Measurements from ENCODE around the gene SGK1. TPM values are rescaled to one million over a fixed set of nuclear protein-coding genes. Genes with fewer than 3 reads are reported as not detected.

Gene SGK1
- total RNA-seq, 4 donors from 2014 or later = 46.2 to 1,239 (median 876) TPM

DNA sequence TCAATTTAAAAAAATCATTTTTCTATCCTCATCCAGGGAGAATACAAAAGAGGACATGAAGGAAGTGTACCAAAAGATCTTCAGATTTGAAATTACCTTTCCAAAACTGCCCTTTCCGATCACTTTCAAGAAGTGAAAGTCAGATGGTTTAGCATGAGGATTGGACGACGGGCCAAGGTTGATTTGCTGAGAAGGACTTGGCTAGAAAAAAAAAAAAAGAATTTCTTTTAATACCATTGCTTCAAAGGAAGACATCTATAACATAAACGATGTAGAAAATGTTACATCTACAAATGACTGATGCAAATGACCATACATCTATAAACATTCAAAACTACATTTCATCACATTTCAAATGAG is 144.6 kb downstream of the SGK1 start:
- no peak for DNase-seq
- intact Hi-C loops (cut with DNase I; ENCODE audit: low total_unique reads) = loop anchor here (5.0 to 10.0 kb wide), 2 partner anchors 461 to 709 kb away; no protein-coding TSS in a partner anchor
- TF ChIP-seq POLR2A (IDR thresholded peaks at IDR 0.05) = no peak
- no peak for TF ChIP-seq EP300 (IDR thresholded peaks at IDR 0.05; ENCODE audit: low read depth)
- TF ChIP-seq, protein P1, sequence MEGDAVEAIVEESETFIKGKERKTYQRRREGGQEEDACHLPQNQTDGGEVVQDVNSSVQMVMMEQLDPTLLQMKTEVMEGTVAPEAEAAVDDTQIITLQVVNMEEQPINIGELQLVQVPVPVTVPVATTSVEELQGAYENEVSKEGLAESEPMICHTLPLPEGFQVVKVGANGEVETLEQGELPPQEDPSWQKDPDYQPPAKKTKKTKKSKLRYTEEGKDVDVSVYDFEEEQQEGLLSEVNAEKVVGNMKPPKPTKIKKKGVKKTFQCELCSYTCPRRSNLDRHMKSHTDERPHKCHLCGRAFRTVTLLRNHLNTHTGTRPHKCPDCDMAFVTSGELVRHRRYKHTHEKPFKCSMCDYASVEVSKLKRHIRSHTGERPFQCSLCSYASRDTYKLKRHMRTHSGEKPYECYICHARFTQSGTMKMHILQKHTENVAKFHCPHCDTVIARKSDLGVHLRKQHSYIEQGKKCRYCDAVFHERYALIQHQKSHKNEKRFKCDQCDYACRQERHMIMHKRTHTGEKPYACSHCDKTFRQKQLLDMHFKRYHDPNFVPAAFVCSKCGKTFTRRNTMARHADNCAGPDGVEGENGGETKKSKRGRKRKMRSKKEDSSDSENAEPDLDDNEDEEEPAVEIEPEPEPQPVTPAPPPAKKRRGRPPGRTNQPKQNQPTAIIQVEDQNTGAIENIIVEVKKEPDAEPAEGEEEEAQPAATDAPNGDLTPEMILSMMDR (IDR thresholded peaks at IDR 0.05) = no peak
- TF ChIP-seq POLR2AphosphoS5 (IDR thresholded peaks at IDR 0.05) = no peak
- H3K4me1 ChIP-seq = peaks cover 0 to 31% (median 12%) of the 10 kb centered on the region in 4 donors
- peak overlapping the region in 3 of 4 donors; percentile 72 to 90 (median 78) for H3K4me3 ChIP-seq
- WGBS, 2 donors (ENCODE audit: low coverage in 1 of 2) = 58 to 70% methylated on average over 4 of the region's 4 CpGs
- in situ Hi-C loops (cut with MboI; ENCODE audit: low pct_ligation_motif_present in 1 of 4, low pct_unique_long_range_greater_than_20kb in 1 of 4, low sequenced_read_pairs in 3 of 4) = loop anchor here (5.0 to 25.0 kb wide), 8 partner anchors 464 to 764 kb away; no protein-coding TSS in a partner anchor
- H3K9me3 ChIP-seq = no peaks in the 10 kb centered on the region
- peak overlapping the region; percentile 42 to 95 (median 94) for H3K27ac ChIP-seq
- peaks cover 0 to 39% (median 13%) of the 10 kb centered on the region in 4 donors for H3K36me3 ChIP-seq
- no peaks in the 10 kb centered on the region for H3K27me3 ChIP-seq

DNA sequence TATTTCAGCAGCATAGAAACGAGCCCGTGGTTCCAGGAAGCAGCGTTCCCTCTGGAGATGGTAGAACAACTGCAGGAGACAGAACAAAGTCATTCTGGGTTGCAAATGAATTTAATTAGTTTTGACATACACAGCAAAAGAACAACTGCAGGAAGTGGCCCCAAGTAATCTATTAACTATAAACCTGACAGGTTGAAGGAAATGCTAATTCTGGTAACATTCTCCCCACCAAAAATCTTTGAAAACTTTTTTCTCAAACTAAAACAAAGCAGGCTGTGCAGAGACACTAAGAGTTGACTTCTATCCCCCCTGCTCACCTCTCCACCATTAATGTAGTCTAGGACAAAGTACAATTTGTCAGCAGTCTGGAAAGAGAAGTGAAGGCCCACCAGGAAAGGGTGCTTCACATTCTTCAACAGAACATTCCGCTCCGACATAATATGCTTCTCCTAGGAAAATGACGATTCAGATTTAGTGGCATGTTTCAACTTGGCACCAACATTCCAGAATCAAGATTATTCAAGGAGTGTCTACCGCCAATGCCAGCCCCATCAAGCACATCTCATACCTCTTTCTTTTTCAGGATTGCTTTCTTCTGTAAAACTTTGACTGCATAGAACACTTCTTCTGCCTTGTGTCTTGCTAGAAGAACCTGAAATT is 145.1 kb downstream of the SGK1 start:
- H3K27me3 ChIP-seq = no peaks in the 10 kb centered on the region
- H3K4me1 ChIP-seq = peaks cover 0 to 28% (median 8%) of the 10 kb centered on the region in 4 donors
- peak overlapping the region in 3 of 4 donors; percentile 42 to 95 (median 94) for H3K27ac ChIP-seq
- TF ChIP-seq, protein P1 (IDR thresholded peaks at IDR 0.05) = no peak
- no peak for TF ChIP-seq EP300 (IDR thresholded peaks at IDR 0.05; ENCODE audit: low read depth)
- TF ChIP-seq POLR2AphosphoS5 (IDR thresholded peaks at IDR 0.05) = peak in 2 of 3 donors; percentile 8 to 51
- no peak for TF ChIP-seq POLR2A (IDR thresholded peaks at IDR 0.05)
- H3K9me3 ChIP-seq = no peaks in the 10 kb centered on the region
- intact Hi-C loops (cut with DNase I; ENCODE audit: low total_unique reads) (loop anchor here (5.0 to 10.0 kb wide), 2 partner anchors 462 to 709 kb away; no protein-coding TSS in a partner anchor), in situ Hi-C loops (cut with MboI; ENCODE audit: low pct_ligation_motif_present in 1 of 4, low pct_unique_long_range_greater_than_20kb in 1 of 4, low sequenced_read_pairs in 3 of 4) (loop anchor here (5.0 to 25.0 kb wide), 8 partner anchors 464 to 764 kb away; no protein-coding TSS in a partner anchor)
- DNase-seq = no peak
- H3K36me3 ChIP-seq = peaks cover 0 to 39% (median 13%) of the 10 kb centered on the region in 4 donors
- 67 to 72% methylated on average over 7 of the region's 7 CpGs for WGBS, 2 donors (ENCODE audit: low coverage in 1 of 2)
- H3K4me3 ChIP-seq = peak overlapping the region in 3 of 4 donors; percentile 72 to 90 (median 78)

GRCh38 chr6:134172020-134172705 is 145.7 kb downstream of the SGK1 start:
- in situ Hi-C loops (cut with MboI; ENCODE audit: low pct_ligation_motif_present in 1 of 4, low pct_unique_long_range_greater_than_20kb in 1 of 4, low sequenced_read_pairs in 3 of 4) = loop anchor here (5.0 to 25.0 kb wide), 8 partner anchors 465 to 765 kb away; no protein-coding TSS in a partner anchor
- TF ChIP-seq POLR2A (IDR thresholded peaks at IDR 0.05) = peak; percentile 1
- TF ChIP-seq EP300 (IDR thresholded peaks at IDR 0.05; ENCODE audit: low read depth) = no peak
- TF ChIP-seq POLR2AphosphoS5 (IDR thresholded peaks at IDR 0.05) = no peak
- H3K4me1 ChIP-seq = peaks cover 0 to 28% (median 7%) of the 10 kb centered on the region in 4 donors

DNA sequence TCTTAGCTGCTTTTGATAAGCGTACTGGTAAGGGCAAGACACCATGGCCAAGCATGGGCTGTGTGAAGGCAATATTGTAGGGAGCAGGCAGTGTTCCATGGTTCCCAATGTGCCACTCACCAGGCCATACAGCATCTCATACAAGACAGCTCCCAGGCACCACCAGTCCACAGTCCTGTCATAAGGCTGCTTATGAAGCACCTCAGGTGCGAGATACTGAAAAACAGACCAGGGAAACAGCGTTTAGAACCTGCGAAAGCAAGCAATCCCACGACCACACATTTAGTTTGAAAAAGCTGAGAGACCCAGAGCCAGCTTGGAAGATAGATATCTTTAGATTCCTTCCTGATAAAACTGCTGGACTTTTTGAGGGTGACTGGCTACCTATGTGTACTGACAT is 146.4 kb downstream of the SGK1 start:
- Histone ChIP-seq H3K27me3 (no peaks in the 10 kb centered on the region), H3K4me3 (peak overlapping the region in 2 of 4 donors; percentile 72 to 90), H3K9me3 (no peaks in the 10 kb centered on the region), H3K36me3 (peaks cover 0 to 39% (median 13%) of the 10 kb centered on the region in 4 donors), H3K27ac (peak overlapping the region in 3 of 4 donors; percentile 40 to 94 (median 41)), H3K4me1 (peaks cover 0 to 25% (median 6%) of the 10 kb centered on the region in 4 donors)
- in situ Hi-C loops (cut with MboI; ENCODE audit: low pct_ligation_motif_present in 1 of 4, low pct_unique_long_range_greater_than_20kb in 1 of 4, low sequenced_read_pairs in 3 of 4) = loop anchor here (5.0 to 25.0 kb wide), 8 partner anchors 466 to 766 kb away; no protein-coding TSS in a partner anchor
- intact Hi-C loops (cut with DNase I; ENCODE audit: low total_unique reads) = loop anchor here (5.0 to 10.0 kb wide), 2 partner anchors 463 to 711 kb away; no protein-coding TSS in a partner anchor
- peak; percentile 8 for TF ChIP-seq POLR2A (IDR thresholded peaks at IDR 0.05)
- TF ChIP-seq, protein P1 (IDR thresholded peaks at IDR 0.05) = no peak
- TF ChIP-seq POLR2AphosphoS5 (IDR thresholded peaks at IDR 0.05) = peak in 2 of 3 donors; percentile 43 to 68
- no peak for TF ChIP-seq EP300 (IDR thresholded peaks at IDR 0.05; ENCODE audit: low read depth)
- no peak for DNase-seq
- 79 to 97% methylated on average over 4 to 5 of the region's 5 CpGs for WGBS, 2 donors (ENCODE audit: low coverage in 1 of 2)

More at GRCh38 chr6:134172020-134172705, 145.7 kb downstream of the SGK1 start:
- Histone ChIP-seq H3K36me3 (peaks cover 0 to 39% (median 13%) of the 10 kb centered on the region in 4 donors), H3K27me3 (no peaks in the 10 kb centered on the region), H3K9me3 (no peaks in the 10 kb centered on the region), H3K4me3 (peak overlapping the region in 2 of 4 donors; percentile 72 to 90), H3K27ac (peak overlapping the region in 3 of 4 donors; percentile 40 to 95 (median 94))
- intact Hi-C loops (cut with DNase I; ENCODE audit: low total_unique reads) = loop anchor here (5.0 to 10.0 kb wide), 2 partner anchors 463 to 710 kb away; no protein-coding TSS in a partner anchor
- WGBS, 2 donors (ENCODE audit: low coverage in 1 of 2) = 83% methylated on average over 8 of the region's 8 CpGs
- no peak for DNase-seq
